ENCODE data around the gene SOBP.

- TF ChIP-seq CTCF (IDR thresholded peaks at IDR 0.05 in 8 of 11, conservative IDR thresholded peaks at IDR 0.05 in 3 of 11) (no peak), POLR2AphosphoS5 (IDR thresholded peaks at IDR 0.05) (no peak)
Observed at GRCh38 chr6:107647439-107647948, 157.6 kb downstream of the SOBP start.
